ENCODE results near the gene RFC3. TPM values are rescaled to one million over a fixed set of nuclear protein-coding genes. Genes with fewer than 3 reads are reported as not detected.

The RFC3 gene
- total and polyA plus RNA-seq, 10 donors = 3.6 to 25.7 (median 9.9) TPM

DNA sequence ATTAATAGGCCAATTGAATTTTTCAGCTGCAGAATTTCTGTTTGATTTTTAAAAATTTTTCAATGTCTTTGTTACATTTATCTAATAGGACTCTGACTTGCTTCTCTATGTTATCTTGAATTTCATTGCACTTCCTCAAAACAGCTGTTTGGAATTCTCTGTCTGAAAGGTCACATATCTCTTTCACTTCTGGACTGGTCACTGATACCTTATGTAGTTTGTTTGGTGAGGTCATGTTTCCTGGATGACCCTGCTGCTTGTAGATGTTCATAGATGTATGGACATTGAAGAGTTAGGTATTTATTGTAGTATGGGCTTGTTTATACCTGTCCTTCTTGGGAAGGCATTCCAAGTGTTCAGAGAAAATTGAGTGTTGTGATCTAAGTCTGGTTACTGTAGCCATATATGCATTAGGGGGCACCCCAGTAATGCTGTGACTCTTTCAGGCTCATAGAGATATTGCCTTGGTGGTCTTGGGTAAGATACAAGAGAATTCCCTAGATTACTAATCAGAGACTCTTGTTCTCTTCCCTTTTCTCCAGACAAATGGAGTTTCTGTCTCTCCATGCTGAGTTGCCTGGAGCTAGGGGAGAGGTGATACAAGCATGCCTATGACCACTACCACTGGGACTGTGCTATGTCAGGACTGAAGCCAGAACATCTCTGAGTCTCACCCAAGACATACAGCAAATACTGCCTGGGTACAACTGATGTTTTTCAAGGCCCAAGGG lies 27.8 kb downstream of the RFC3 start:
- Histone ChIP-seq H3K4me3 (no peak overlapping the region), H3K27me3 (replicated peaks in 1 of 7) (no peaks in the 10 kb centered on the region), H3K36me3 (peaks cover 0 to 51% (median 4%) of the 10 kb centered on the region in 6 donors), H3K4me1 (no peaks in the 10 kb centered on the region), H3K9me3 (no peaks in the 10 kb centered on the region), H3K27ac (no peak overlapping the region)
- intact Hi-C loops (cut with DNase I; ENCODE audit: low total_unique reads) = no loop called here
- no peak for DNase-seq
- TF ChIP-seq POLR2AphosphoS5 (IDR thresholded peaks at IDR 0.05) (no peak), POLR2A (IDR thresholded peaks at IDR 0.05) (no peak)

DNA sequence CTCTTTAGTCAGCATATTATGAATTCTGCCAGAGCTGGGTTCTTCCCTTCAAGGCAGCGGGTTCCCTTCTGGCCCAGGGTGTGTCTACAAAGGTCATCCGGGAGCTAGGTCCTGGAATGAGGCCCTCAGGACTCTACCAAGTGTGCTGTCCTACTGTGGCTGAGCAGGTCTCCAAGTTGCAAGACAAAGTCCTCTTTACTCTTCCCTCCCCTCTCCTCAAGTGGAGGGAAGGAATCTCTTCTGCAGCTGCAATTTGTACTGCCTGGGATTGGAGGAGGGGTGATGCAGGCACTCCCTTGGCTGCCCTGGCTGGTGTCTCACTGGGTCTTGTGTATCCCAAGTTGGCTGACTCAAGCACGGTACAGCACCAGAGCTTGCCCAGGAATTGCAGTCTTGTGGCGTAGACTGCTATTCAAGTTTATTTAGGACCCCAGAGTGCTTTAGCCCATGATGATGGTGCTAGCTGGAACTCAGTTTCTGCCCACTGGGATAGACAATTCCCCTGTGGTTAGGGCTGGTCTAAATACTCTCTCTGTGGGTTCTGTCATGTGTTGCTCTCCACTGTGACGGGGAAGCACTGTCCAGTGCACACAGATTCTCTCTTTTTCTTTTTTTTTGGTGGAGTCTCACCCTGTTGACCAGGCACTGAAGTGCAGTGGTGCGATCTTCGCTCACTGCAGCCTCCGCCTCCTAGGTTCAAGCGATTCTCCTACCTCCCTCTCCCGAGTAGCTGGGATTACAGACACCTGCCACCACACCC lies 28.5 kb downstream of the RFC3 start:
- peaks cover 0 to 47% (median 4%) of the 10 kb centered on the region in 6 donors for H3K36me3 ChIP-seq
- H3K27ac ChIP-seq = no peak overlapping the region
- no peaks in the 10 kb centered on the region for H3K9me3 ChIP-seq
- WGBS, 5 donors = 90 to 96% (median 92%) methylated on average over 9 to 10 of the region's 10 CpGs
- H3K27me3 ChIP-seq (replicated peaks in 1 of 7) = no peaks in the 10 kb centered on the region
- intact Hi-C loops (cut with DNase I; ENCODE audit: low total_unique reads) = no loop called here
- no peak overlapping the region for H3K4me3 ChIP-seq
- H3K4me1 ChIP-seq = no peaks in the 10 kb centered on the region
- DNase-seq = no peak
- TF ChIP-seq, protein P1, sequence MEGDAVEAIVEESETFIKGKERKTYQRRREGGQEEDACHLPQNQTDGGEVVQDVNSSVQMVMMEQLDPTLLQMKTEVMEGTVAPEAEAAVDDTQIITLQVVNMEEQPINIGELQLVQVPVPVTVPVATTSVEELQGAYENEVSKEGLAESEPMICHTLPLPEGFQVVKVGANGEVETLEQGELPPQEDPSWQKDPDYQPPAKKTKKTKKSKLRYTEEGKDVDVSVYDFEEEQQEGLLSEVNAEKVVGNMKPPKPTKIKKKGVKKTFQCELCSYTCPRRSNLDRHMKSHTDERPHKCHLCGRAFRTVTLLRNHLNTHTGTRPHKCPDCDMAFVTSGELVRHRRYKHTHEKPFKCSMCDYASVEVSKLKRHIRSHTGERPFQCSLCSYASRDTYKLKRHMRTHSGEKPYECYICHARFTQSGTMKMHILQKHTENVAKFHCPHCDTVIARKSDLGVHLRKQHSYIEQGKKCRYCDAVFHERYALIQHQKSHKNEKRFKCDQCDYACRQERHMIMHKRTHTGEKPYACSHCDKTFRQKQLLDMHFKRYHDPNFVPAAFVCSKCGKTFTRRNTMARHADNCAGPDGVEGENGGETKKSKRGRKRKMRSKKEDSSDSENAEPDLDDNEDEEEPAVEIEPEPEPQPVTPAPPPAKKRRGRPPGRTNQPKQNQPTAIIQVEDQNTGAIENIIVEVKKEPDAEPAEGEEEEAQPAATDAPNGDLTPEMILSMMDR (IDR thresholded peaks at IDR 0.05 in 8 of 11, conservative IDR thresholded peaks at IDR 0.05 in 3 of 11) = no peak
- TF ChIP-seq POLR2A (IDR thresholded peaks at IDR 0.05) (no peak), POLR2AphosphoS5 (IDR thresholded peaks at IDR 0.05) (no peak)

DNA sequence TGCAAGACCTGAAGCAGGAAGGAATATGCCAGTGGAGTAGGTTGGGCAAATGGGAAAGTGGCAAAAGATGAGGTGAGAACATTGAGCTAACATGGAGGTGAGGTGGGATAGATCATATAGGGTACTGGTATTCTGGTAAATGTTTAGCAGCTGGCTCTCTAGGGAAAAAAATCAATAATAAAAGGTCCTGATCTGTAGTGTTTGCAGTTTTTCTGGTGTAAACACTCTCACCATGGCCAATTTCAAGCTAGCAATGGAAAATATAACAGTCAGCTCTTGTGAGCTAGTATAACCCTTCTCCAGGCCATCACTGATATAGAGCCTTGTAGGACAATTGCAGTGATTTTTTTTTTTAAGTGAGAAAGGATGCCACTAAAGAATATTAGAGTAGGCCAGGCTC lies 31.3 kb downstream of the RFC3 start:
- Histone ChIP-seq H3K36me3 (peaks cover 0 to 30% (median 4%) of the 10 kb centered on the region in 6 donors), H3K4me3 (no peak overlapping the region), H3K27ac (no peak overlapping the region), H3K4me1 (no peaks in the 10 kb centered on the region), H3K9me3 (no peaks in the 10 kb centered on the region), H3K27me3 (replicated peaks in 1 of 7) (no peaks in the 10 kb centered on the region)
- no peak for TF ChIP-seq POLR2A (IDR thresholded peaks at IDR 0.05)
- TF ChIP-seq, protein P1 (IDR thresholded peaks at IDR 0.05 in 8 of 11, conservative IDR thresholded peaks at IDR 0.05 in 3 of 11) = no peak
- no peak for TF ChIP-seq POLR2AphosphoS5 (IDR thresholded peaks at IDR 0.05)
- intact Hi-C loops (cut with DNase I; ENCODE audit: low total_unique reads) = no loop called here
- no peak for DNase-seq

DNA sequence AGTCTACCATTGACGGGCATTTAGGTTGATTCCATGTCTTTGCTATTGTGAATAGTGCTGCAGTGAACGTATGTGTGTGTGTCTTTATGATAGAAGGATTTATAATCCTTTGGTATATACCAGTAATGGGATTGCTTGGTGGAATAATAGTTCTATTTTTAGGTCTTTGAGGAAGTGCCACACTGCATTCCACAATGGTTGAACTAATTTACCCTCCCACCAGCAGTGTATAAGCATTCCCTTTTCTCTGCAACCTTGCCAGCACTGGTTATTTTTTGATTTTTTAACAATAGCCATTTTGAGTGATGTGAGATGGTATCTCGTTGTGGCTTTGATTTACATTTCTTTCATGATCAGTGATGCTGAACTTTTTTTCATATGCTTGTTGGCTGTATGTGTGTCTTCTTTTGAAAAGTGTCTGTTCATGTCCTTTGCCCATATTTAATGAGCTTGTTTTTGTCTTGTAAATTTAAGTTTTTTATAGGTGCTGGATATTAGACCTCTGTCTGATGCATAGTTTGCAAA lies 37.5 kb downstream of the RFC3 start:
- Histone ChIP-seq H3K27me3 (replicated peaks in 1 of 7) (no peaks in the 10 kb centered on the region), H3K4me3 (no peak overlapping the region), H3K36me3 (no peaks in the 10 kb centered on the region), H3K4me1 (no peaks in the 10 kb centered on the region), H3K27ac (no peak overlapping the region), H3K9me3 (peaks cover 0 to 4% (median 0%) of the 10 kb centered on the region in 8 donors)
- TF ChIP-seq POLR2A (IDR thresholded peaks at IDR 0.05) (no peak), POLR2AphosphoS5 (IDR thresholded peaks at IDR 0.05) (no peak)
- TF ChIP-seq, protein P1 (IDR thresholded peaks at IDR 0.05 in 8 of 11, conservative IDR thresholded peaks at IDR 0.05 in 3 of 11) = no peak
- intact Hi-C loops (cut with DNase I; ENCODE audit: low total_unique reads) = no loop called here
- WGBS, 5 donors = 82 to 92% (median 86%) methylated on average over 3 of the region's 3 CpGs
- DNase-seq = no peak
